Hepatocyte (in vitro differentiated cells): ENCODE data around the gene PICK1. TPM values are rescaled to one million over a fixed set of nuclear protein-coding genes. Genes with fewer than 3 reads are reported as not detected.

Experiments used
- DNase-seq: peaks from one replicate; pipeline ENCODE4 v3.0.0-alpha.2; 2016; ENCODE audit warnings: low spot score
- H2AFZ ChIP-seq: fragments of 200-600 bp; sonication (generic); 2 replicates; pipeline ENCODE4 v1.6.0; 2016; ENCODE audit warnings: antibody characterized with exemption, mild to moderate bottlenecking
- H3K27ac ChIP-seq: fragments of 200-600 bp; sonication (generic); 2 replicates; pipeline ENCODE4 v1.5.1; 2016; ENCODE audit warnings: mild to moderate bottlenecking
- H3K27me3 ChIP-seq: fragments of 200-600 bp; sonication (generic); 2 replicates; pipeline ENCODE4 v1.6.1; 2016
- H3K36me3 ChIP-seq: fragments of 200-600 bp; sonication (generic); replicated peaks from 2 replicates; pipeline ENCODE4 v1.5.1; 2016; ENCODE audit warnings: low read depth; ENCODE audit not compliant: insufficient read depth
- H3K4me1 ChIP-seq: fragments of 200-600 bp; sonication (generic); 2 replicates; pipeline ENCODE4 v1.5.1; 2016; ENCODE audit warnings: mild to moderate bottlenecking, moderate library complexity; ENCODE audit not compliant: insufficient read depth
- H3K4me2 ChIP-seq: fragments of 200-600 bp; sonication (generic); 2 replicates; pipeline ENCODE4 v1.6.0; 2016
- H3K4me3 ChIP-seq: fragments of 200-600 bp; sonication (generic); 2 replicates; pipeline ENCODE4 v1.5.1; 2016; ENCODE audit warnings: mild to moderate bottlenecking
- H3K79me2 ChIP-seq: fragments of 200-600 bp; sonication (generic); 2 replicates; pipeline ENCODE4 v1.6.0; 2017; ENCODE audit warnings: mild to moderate bottlenecking
- H3K9me2 ChIP-seq: fragments of 200-600 bp; sonication (generic); replicated peaks from 2 replicates; pipeline ENCODE4 v1.6.0; 2017; ENCODE audit warnings: mild to moderate bottlenecking; ENCODE audit not compliant: insufficient read depth
- H3K9me3 ChIP-seq: fragments of 200-600 bp; sonication (generic); 2 replicates; pipeline ENCODE4 v1.5.1; 2016; ENCODE audit warnings: low read depth, mild to moderate bottlenecking
- H4K20me1 ChIP-seq: fragments of 200-600 bp; sonication (generic); 2 replicates; pipeline ENCODE4 v1.6.0; 2016; ENCODE audit warnings: mild to moderate bottlenecking; ENCODE audit not compliant: insufficient read depth, poor library complexity, severe bottlenecking
- EZH2 ChIP-seq: fragments of 200-600 bp; sonication (generic); IDR thresholded peaks from 2 replicates; pipeline ENCODE4 v1.6.1; 2016; ENCODE audit warnings: antibody characterized with exemption, mild to moderate bottlenecking, borderline replicate concordance
- EZH2phosphoT487 ChIP-seq: fragments of 200-600 bp; sonication (generic); IDR thresholded peaks from one replicate; pipeline ENCODE4 v1.6.1; 2018; ENCODE audit warnings: antibody characterized with exemption, mild to moderate bottlenecking, low read depth, moderate library complexity; ENCODE audit not compliant: unreplicated experiment, severe bottlenecking
- WGBS: methylation state at CpG from one replicate; pipeline ENCODE4 v1.1.6; 2016; ENCODE audit warnings: low lambda C conversion rate; ENCODE audit errors: missing lambda C conversion rate; 5-methylcytosine and 5-hydroxymethylcytosine counted together
- polyA plus RNA-seq: library from polyadenylated mRNA; unstranded; fragments of >200 nt; fragmentation: Nextera tagmentation; extraction: Ambion mirVana; gene quantifications from 2 replicates; pipeline ENCODE4 v1.2.1, GENCODE V29; 2016
- total RNA-seq: library from RNA; depleted of rRNA; stranded (reverse); fragments of >200 nt; gene quantifications from 2 replicates; pipeline ENCODE4 v1.2.3, GENCODE V29; 2014
- TF ChIP-seq, protein P1 (sequence below): fragments of 200-600 bp; sonication (generic); IDR thresholded peaks from 2 replicates; pipeline ENCODE4 v1.5.1; 2016; ENCODE audit warnings: antibody characterized with exemption, mild to moderate bottlenecking; ENCODE audit not compliant: poor library complexity

Gene PICK1
- total and polyA plus RNA-seq, 2 experiments from 2014 or later, result 26.2 to 43.1 TPM

DNA sequence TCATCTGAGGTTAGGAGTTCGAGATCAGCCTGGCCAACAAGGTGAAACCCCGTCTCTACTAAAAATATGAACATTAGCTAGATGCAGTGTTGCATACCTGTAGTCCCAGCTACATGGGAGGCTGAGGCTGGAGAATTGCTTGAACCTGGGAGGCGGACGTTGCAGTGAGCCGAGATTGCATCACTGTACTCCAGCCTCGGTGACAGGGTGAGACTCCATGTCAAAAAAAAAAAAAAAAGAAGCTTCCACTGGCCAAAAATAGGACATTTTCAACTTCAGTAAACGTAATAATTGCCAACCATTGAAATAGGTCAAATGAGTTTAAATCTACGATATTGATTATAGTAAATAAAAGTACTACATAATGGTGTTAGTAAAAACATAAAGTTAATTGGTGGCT, 46.4 kb downstream of the PICK1 start:
- Histone ChIP-seq H3K27me3 (no peaks in the 10 kb centered on the region), H3K4me3 (no peak overlapping the region), H3K4me1 (peaks cover 5% of the 10 kb centered on the region), H3K9me3 (no peaks in the 10 kb centered on the region), H2AFZ (no peak overlapping the region), H3K4me2 (no peak overlapping the region), H3K79me2 (no peaks in the 10 kb centered on the region), H4K20me1 (no peaks in the 10 kb centered on the region), H3K9me2 (no peaks in the 10 kb centered on the region), H3K27ac (no peak overlapping the region), H3K36me3 (no peaks in the 10 kb centered on the region)
- 83% methylated on average over 8 of the region's 8 CpGs for WGBS
- no peak for DNase-seq
- TF ChIP-seq, protein P1, sequence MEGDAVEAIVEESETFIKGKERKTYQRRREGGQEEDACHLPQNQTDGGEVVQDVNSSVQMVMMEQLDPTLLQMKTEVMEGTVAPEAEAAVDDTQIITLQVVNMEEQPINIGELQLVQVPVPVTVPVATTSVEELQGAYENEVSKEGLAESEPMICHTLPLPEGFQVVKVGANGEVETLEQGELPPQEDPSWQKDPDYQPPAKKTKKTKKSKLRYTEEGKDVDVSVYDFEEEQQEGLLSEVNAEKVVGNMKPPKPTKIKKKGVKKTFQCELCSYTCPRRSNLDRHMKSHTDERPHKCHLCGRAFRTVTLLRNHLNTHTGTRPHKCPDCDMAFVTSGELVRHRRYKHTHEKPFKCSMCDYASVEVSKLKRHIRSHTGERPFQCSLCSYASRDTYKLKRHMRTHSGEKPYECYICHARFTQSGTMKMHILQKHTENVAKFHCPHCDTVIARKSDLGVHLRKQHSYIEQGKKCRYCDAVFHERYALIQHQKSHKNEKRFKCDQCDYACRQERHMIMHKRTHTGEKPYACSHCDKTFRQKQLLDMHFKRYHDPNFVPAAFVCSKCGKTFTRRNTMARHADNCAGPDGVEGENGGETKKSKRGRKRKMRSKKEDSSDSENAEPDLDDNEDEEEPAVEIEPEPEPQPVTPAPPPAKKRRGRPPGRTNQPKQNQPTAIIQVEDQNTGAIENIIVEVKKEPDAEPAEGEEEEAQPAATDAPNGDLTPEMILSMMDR, result no peak
- TF ChIP-seq EZH2 (no peak), EZH2phosphoT487 (no peak)

DNA sequence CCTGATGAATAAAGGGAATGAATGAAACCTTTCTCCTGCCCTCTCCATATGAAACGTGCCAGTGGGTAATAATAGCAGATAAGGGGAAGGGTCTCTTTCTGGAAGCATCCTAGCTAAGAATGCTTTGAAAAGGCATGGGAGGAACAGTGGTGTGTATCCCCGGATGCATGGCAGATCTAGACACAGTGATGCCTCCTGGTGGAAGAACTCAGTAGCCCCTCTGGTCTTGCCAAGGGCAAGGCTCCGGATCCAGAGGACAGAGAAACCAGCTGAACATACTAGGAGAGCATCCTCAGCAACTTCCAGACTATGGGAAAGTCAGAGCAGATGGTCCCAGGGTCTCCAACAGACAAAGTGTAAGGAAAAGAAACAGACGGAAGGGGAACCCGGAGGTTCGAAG, 46.9 kb downstream of the PICK1 start:
- DNase-seq, result no peak
- Histone ChIP-seq H3K9me2 (no peaks in the 10 kb centered on the region), H3K27ac (no peak overlapping the region), H3K27me3 (no peaks in the 10 kb centered on the region), H4K20me1 (no peaks in the 10 kb centered on the region), H3K4me1 (peaks cover 1% of the 10 kb centered on the region), H2AFZ (no peak overlapping the region), H3K79me2 (no peaks in the 10 kb centered on the region), H3K4me3 (no peak overlapping the region), H3K4me2 (no peak overlapping the region), H3K9me3 (no peaks in the 10 kb centered on the region), H3K36me3 (no peaks in the 10 kb centered on the region)
- TF ChIP-seq EZH2 (no peak), EZH2phosphoT487 (no peak)
- TF ChIP-seq, protein P1, result no peak
- 78% methylated on average over 6 of the region's 6 CpGs for WGBS

DNA sequence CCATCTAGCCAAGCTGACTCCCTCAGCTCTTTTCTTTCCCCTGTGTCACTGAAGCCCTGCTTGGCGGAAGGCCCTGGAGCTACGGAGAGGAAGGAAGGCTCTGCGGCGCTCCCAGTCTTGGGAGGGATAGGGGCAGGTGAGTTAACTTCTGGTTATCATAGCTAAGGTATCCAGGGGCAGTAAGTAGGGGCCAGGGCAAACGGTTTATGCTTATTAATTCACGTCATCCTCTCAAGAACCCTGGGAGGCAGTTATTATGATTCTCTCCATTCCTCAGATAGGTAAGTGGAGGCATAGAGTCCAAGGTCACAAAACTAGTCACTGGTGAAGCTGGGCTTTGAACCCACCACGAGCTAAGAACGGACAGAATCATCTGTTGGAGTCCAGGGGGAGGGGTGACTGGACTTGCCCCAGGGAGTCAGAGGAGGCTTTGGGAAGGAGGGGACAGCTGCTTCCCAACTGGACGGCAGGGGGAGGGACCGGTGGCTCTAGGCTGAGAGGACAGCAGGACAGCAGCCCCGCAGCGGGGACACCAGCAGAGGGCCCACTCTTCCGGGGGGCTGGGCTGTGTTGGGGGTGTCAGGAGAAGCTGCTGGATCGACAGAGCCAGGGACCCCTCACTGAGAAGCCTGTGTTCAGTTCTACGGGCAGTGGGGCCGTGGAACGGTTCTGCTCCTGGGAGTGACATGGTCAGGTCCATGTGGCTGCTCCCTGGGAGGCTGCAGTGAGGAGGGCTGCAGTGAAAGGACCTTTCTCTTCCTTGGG, 49.8 kb downstream of the PICK1 start:
- H4K20me1 ChIP-seq, result no peaks in the 10 kb centered on the region
- H3K4me3 ChIP-seq, result no peak overlapping the region
- H3K27ac ChIP-seq, result no peak overlapping the region
- DNase-seq, result no peak
- H3K4me1 ChIP-seq, result peaks cover 10% of the 10 kb centered on the region
- H3K9me2 ChIP-seq, result no peaks in the 10 kb centered on the region
- H3K9me3 ChIP-seq, result no peaks in the 10 kb centered on the region
- 87% methylated on average over 16 of the region's 17 CpGs for WGBS
- TF ChIP-seq, protein P1, result no peak
- TF ChIP-seq EZH2 (no peak), EZH2phosphoT487 (no peak)
- H3K27me3 ChIP-seq, result no peaks in the 10 kb centered on the region
- no peaks in the 10 kb centered on the region for H3K79me2 ChIP-seq
- H3K4me2 ChIP-seq, result no peak overlapping the region
- H2AFZ ChIP-seq, result no peak overlapping the region
- no peaks in the 10 kb centered on the region for H3K36me3 ChIP-seq
